Activated CD8-positive, alpha-beta memory T cell treated with anti-CD3 and anti-CD28 coated beads, Interleukin-2, amount 50 U/mL, for 24 hours (primary cell): Measurements from ENCODE around the gene SDK2.

Experiments
- DNase-seq: peaks from one replicate; pipeline ENCODE4 v3.0.0-alpha.2; 2020; ENCODE audit errors: extremely low read depth

The SDK2 gene

GRCh38 chr17:73554498-73554897 lies 89.7 kb downstream of the SDK2 start:
- DNase-seq: no peak

- no peak for DNase-seq
These were observed 90.9 kb downstream of the SDK2 start for GRCh38 chr17:73553311-73553710.

- no peak for DNase-seq
These were observed 91.8 kb downstream of the SDK2 start for GRCh38 chr17:73552300-73553048.

- DNase-seq: no peak
These were observed 92.5 kb downstream of the SDK2 start for GRCh38 chr17:73551759-73552158.

GRCh38 chr17:73551144-73551543 lies 93.1 kb downstream of the SDK2 start:
- no peak for DNase-seq

- no peak for DNase-seq
These were observed 93.7 kb downstream of the SDK2 start for GRCh38 chr17:73550556-73550955.

GRCh38 chr17:73549841-73550430 lies 94.3 kb downstream of the SDK2 start:
- no peak for DNase-seq

- DNase-seq: no peak
These were observed 95.5 kb downstream of the SDK2 start for GRCh38 chr17:73548620-73549311.

GRCh38 chr17:73547790-73548189 lies 96.5 kb downstream of the SDK2 start:
- no peak for DNase-seq

- no peak for DNase-seq
These were observed 97.3 kb downstream of the SDK2 start for GRCh38 chr17:73546770-73547536.

- no peak for DNase-seq
These were observed 98.1 kb downstream of the SDK2 start for GRCh38 chr17:73546114-73546513.

GRCh38 chr17:73545109-73546032 lies 98.9 kb downstream of the SDK2 start:
- no peak for DNase-seq

GRCh38 chr17:73544333-73544732 lies 99.9 kb downstream of the SDK2 start:
- DNase-seq: no peak

GRCh38 chr17:73542323-73542722 lies 101.9 kb downstream of the SDK2 start:
- no peak for DNase-seq

GRCh38 chr17:73541561-73541981 lies 102.7 kb downstream of the SDK2 start:
- no peak for DNase-seq

- no peak for DNase-seq
These were observed 103.1 kb downstream of the SDK2 start for GRCh38 chr17:73541111-73541510.

GRCh38 chr17:73539166-73539565 lies 105.1 kb downstream of the SDK2 start:
- DNase-seq: no peak

- DNase-seq: no peak
These were observed 105.8 kb downstream of the SDK2 start for GRCh38 chr17:73538445-73538844.

- no peak for DNase-seq
These were observed 107.3 kb downstream of the SDK2 start for GRCh38 chr17:73536700-73537605.

GRCh38 chr17:73535746-73536145 lies 108.5 kb downstream of the SDK2 start:
- no peak for DNase-seq
